Activated effector memory CD4-positive, alpha-beta T cell treated with anti-CD3 and anti-CD28 coated beads, Interleukin-2, amount 50 U/mL, for 16 hours (primary cell): Measurements from ENCODE around the gene VPS33A.

Experiments used
- DNase-seq: peaks from one replicate; pipeline ENCODE4 v3.0.0-alpha.2; 2020

VPS33A gene

DNA sequence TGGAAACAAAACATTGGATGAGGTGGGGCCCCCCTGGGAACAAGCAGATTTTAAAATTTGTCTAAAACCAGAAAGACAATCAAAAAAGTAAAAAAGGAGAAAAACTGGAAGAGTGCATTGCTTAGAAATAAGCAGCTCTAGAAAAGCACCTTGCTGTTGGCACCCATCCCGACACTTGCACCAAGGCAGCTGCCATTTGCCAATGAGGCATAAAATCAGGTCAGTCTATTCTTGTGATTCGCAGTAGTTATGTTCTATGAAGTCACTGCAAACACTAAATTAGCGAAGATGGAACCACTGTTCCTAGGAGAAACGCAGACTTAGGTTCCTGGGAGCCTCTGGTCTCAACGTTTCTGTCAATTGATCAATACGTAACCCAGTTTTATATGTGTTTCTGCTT is 16.2 kb downstream of the VPS33A start:
- DNase-seq = no peak

DNA sequence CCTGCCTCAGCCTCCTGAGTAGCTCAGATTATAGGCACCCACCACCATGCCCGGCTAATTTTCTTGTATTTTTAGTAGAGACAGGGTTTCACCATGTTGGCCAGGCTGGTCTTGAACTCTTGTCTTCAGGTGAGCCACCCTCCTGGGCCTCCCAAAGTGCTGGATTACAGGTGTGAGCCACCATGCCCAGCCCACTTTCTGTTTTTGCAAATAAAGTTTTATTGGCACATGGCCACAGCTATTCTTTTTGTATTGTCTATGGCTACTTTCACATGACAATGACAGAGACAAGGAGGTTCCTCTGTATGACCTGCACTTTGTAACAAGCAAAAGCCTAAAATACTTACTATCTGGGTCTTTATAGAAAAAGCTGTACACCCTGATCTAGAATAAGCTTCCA is 20.7 kb downstream of the VPS33A start:
- no peak for DNase-seq

DNA sequence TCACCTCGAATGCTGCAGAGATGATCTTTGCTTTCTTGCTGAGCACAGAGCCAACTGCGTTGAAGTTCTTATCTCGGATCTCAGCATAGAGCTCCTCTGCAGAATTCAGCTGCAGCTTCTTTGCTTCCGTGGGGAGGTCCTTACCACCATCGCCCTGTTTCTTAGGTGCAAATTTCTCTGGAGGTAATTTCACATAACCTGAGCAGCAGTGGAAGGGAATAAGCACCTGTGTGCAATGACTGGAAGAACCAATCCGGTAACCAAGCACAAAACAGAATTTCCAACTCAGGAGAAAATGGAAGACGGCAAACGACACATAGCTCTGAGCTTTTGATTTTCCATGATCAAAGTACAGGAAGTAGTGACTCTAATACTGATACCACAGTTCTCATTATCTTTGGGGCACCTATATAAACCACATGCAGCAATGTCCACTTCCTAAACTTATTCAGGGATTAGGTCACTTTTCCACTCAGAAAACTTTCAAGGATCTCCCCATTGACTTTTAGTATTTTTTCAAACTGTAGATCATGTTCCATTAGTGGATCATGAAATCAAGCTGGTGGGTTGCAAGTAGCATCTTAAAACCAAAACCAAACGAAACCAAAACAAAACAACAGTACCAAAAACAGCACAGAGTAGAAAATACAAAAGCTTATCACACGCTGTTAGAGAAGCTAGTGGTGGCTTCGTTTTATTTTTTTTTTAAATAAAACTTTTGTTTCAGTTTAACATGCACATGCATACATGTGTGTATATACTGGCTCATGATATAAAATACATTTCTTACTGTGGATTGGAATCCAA is 21.5 kb downstream of the VPS33A start:
- DNase-seq = peak; percentile 67

DNA sequence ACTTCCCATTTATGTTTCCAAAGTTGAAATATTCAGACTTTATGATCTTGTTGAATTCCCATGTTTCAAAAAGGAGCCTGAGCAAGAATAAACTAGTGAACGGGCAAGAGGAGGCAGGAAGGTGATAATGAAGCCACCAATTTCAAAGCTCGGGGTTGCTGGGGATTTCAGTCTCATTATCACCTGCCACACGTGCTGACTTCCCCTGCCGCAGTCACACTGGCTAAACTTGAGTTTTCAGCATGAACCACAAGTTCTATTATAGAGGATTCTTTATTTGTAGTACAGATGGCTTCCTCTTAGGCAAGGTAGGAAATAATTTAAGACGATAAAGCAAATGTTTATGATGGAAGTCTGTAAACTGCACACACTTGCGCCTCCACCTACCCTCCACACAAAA is 22.3 kb downstream of the VPS33A start:
- DNase-seq = peak; percentile 71

DNA sequence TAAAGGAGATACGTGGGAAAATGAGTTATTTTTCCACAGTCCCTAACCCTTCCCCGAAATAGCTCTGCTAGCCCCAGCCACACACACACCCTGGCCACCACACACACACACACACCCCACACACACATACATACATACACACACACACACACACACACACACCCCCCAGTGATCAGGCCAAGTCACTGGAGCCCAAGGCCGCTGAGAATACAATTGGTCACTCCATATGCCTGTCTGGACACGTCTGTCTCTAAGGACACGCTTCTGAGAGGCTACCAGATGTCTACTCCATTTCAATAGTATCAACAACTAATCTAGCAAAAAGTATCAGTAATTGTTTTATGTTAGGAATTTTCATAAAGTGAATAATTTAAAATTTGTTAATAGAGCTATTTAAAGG is 27.4 kb downstream of the VPS33A start:
- DNase-seq = no peak

DNA sequence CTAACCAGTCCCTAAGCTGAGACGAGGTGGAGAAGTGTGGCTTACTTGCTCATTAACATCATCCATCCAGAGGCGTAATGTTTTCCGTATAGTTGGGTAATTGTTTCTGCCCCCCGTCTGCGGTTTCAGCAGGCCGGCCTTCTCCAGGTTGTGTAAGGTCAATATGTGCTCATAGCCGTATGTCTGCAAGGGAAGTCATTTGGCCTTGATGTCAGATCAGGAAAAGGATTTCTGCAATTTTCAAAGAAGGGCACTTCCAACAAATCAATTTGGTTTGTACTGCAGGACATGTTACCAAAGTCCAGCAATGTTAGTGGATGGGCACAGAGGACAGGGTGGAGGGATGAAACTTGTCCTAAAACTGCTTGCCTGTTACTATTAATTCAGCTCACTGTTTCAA is 30.6 kb downstream of the VPS33A start:
- no peak for DNase-seq

DNA sequence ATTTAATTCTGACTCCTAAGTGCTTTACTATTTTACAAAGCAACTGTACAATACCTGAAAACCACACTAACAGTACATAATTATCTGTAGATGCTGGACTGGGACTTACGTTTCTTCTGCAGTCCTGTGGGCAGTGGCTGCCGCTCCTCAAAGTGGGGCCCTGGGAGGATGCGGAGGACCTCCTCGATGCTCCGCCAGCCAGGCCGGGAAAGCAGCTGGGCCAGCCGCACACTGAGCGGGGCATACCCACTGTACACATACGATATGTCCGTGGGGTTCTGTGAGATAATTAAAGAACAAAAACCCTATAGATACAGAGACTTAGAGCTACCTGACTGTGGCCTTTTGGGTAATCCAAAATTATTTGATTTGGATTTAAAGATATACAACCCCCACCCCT is 33.6 kb downstream of the VPS33A start:
- DNase-seq = no peak

DNA sequence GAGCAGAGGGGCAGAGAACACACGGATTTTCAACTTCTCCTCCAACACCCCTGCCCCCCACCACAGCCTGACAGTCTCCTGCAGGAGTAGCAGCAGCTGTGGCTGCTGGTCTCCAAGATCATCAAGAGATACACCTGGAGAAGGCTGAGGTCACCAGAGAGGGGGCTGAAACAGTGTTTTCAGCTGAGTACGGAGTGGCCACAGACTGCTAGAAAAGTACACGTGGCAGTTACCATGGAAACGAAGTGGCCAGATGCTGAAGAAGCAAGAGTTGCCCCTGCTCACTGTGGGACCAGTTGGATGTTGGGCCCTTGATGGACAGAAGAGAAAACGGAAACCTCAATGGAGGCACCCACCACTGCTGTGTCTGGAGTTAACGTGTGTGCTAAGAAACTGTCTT is 35.5 kb downstream of the VPS33A start:
- DNase-seq = no peak

DNA sequence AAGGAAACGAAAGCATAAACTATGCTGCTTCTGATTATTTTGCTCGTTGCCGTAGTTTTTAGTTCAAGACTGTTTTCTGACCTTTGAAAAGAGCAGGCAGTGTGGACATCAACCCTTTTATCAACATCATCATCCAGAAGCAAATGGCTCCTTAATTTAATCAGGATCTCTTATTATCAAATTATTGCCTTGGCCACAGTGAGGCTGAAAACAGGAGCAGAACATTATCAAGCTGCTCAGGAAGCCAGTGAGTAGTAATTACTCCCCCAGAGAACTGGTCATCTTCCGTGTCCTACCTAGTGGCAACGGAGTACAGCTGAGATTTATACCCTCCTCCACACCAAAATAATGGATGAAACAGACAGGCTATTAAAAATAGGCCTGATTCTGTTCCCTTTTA is 38.2 kb downstream of the VPS33A start:
- DNase-seq = no peak

DNA sequence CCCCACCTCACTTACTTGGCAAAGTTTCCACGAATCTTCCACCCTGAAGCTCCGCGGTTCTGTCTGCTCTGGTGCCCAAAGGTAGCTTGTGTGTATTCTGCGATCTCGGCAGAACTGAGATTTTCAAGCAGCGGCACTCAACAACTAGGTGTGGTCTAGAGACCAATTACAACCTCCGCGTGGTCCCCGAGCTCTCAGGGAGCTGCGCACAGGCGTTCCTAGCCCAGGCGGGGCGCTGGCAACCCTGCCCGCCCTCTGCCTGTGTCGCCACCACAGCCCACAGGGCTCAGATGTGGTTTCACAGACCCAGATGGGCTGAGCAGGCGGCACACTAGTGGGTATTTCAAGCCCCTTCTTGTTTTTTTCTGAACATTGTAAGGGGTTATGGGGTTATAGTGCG is 39.0 kb downstream of the VPS33A start:
- DNase-seq = peak; percentile 74

DNA sequence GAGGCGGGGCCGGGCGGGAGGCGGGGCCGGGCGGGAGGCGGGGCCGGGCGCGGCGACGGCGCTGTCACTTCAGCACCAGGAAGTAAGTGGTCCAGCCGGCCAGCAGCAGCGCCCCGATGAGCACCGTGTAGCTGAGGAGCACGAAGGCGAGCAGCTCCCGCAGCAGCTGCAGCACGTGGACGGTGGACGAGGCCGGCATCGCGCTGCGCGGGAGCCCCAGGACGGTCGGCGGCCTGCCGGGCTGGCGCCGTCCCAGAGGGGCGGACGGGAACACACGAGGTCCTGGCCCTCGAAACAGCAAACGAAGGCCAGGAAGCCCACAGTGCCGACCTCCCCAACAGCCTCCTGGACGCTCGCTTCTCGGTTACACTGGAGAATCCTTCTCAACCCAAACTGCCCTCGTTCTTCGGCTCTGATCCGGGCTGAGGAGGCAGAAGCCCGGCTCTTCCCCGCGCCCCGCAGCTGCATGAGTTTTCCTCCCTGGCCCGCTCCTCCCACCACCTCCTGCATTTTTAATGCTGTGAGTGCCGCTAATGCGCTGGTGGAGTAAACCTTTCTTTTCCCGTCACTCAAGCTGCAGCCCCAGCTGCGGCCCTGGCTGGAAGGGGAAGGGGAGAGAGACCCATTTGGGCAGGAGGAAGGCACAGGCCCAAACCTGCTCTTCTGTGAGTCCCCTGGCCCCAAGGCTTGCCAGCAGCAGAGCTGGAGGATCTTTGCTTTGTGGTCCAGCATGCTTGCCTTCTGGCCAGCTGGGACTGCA is 39.7 kb downstream of the VPS33A start:
- no peak for DNase-seq

DNA sequence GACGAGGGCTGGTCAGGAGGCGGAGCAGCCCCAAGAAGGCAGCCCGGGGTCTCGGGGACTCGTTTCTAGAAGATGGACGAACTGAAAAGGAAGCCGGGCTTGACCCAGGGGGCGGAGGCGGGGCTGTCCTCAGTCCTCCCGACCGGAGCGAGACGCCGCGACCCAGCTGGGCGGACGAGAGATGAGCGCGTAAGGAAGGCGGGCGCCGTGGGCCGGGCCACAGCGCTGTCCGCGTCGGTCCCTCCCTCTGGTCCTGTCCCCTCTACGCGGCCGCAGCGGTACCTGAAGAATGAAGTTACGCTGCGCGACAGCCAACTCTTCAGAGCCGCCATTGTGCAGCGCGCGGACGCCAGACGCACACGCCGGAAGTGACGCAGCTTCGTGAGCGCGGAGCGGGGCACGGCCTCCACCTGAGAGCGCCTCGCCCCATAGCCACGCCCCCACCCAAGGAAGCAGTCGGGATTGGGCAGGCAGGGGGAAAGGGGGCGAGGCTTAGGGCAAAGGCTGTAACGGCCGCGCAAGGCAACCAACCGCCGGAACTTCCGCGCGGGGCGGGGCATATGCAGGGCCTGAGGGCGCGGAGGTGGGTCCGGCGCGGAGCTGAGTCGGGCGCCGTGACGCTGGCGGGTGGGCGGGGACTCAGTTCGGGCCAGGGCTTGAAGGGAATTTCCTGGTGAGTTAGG is 40.5 kb downstream of the VPS33A start, which contains the start of gene DIABLO:
Gene DIABLO, minus strand, starts transcription at position 370 of the 683 bp plus-strand sequence. Its CDS starts 38 bp downstream, at position 332.
- DNase-seq = peak; percentile 100

DNA sequence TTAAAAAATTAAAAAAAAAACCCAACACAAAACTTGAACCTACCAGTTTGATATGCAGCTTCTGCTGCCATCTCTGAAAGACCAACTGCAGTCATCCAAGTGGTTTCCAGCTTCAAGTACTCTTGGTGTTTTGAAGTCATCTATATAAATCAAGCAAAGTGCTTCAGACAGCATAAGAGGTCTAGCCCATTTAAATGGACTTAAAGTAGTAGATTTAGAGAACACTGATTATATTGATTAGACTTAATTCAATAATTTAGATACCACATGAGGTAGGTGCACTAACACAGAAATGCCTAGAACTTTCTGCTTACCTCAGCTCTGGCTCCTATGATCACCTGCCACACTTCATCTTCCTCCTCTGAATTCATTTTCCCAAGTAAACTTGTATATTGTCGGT is 49.8 kb downstream of the VPS33A start:
- no peak for DNase-seq

DNA sequence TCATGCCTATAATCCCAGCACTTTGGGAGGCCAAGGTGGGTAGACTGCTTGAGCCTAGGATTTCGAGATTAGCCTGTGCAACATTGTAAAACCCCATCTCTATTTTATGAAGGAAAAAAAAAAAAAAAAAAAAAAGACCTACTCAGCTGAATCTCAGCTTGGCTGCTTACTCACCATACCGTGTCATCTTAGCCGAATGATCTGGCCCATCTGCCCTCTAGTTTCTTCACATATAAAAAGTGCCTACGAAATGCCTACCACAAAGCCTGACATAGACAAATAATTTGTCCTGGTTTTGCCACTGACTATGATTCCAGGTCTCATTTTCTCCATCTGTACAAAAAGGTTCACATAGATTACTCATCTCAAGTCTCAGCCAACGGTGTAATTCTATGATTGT is 50.5 kb downstream of the VPS33A start:
- DNase-seq = no peak

DNA sequence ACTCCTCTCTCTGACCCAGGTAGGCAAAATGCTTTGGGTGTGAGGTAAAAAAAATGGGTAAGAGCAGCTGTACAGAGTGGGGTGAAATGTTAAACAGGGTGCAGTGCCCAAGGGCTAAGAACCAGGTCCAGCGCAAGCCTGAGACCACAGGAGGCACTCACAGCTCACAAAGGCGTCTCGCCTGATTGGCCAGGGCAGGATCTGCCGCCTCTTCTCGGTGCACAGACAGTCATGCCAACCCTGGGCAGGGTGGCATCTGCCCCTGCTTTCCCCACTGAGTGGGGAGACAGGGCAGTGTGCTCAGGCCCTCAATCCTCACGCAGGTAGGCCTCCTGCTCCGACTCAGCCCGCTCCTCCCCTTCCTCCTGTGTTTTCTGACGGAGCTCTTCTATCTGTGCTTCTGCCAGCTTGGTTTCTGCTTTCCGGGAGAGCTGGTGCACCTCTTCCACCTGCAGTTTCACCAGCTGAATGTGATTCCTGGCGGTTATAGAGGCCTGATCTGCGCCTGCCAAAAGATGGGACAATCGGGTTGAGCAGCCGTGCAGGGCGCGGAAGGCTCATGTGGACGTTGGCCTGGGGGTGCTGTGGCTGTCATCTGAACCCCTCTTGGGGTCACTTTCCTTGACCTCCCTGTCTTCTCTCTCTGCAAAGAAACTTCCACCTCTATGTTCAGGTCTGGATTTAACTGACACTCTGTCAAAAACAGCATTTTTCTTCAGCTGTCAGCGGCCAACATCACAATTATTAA is 58.0 kb downstream of the VPS33A start:
- no peak for DNase-seq

DNA sequence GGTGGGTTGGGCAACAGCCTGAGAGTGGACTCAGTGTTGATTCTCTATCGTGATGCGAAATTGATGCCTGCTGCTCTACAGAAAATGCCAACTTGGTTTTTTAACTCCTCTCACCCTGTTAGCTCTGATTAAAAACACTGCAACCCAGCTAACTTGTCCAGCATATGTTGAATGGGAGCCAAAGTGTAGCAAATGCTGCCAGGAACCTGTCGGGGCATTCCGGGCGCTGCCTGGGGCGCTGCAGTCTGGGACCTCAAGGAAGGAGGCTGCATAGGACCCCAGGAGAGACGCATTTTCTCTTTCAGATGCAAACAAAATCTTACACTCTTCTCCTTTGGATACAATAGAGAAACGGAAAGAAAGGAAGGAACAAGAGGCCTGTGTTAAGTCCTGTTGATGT is 58.9 kb downstream of the VPS33A start:
- DNase-seq = peak; percentile 2

DNA sequence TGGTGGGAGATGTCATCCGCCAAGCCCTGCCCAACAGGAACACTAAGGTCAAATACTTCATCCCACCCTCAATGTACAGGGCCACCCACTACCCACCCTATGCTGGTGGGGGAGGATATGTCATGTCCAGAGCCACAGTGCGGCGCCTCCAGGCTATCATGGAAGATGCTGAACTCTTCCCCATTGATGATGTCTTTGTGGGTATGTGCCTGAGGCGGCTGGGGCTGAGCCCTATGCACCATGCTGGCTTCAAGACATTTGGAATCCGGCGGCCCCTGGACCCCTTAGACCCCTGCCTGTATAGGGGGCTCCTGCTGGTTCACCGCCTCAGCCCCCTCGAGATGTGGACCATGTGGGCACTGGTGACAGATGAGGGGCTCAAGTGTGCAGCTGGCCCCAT is 59.3 kb downstream of the VPS33A start:
- DNase-seq = peak; percentile 61

DNA sequence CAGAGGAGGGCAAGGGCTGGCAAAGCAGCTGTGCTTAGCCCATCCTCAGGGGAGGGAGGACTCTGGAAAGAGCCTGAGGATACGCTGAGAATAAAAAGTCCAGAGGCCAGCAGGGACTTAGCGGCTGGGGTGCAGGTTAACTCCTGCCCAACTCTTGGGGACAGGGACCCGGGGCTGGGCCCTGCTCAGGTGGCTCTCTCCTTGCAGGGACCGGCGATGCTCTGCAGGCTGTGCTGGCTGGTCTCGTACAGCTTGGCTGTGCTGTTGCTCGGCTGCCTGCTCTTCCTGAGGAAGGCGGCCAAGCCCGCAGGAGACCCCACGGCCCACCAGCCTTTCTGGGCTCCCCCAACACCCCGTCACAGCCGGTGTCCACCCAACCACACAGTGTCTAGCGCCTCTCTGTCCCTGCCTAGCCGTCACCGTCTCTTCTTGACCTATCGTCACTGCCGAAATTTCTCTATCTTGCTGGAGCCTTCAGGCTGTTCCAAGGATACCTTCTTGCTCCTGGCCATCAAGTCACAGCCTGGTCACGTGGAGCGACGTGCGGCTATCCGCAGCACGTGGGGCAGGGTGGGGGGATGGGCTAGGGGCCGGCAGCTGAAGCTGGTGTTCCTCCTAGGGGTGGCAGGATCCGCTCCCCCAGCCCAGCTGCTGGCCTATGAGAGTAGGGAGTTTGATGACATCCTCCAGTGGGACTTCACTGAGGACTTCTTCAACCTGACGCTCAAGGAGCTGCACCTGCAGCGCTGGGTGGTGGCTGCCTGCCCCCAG is 60.0 kb downstream of the VPS33A start:
- DNase-seq = peak; percentile 55

DNA sequence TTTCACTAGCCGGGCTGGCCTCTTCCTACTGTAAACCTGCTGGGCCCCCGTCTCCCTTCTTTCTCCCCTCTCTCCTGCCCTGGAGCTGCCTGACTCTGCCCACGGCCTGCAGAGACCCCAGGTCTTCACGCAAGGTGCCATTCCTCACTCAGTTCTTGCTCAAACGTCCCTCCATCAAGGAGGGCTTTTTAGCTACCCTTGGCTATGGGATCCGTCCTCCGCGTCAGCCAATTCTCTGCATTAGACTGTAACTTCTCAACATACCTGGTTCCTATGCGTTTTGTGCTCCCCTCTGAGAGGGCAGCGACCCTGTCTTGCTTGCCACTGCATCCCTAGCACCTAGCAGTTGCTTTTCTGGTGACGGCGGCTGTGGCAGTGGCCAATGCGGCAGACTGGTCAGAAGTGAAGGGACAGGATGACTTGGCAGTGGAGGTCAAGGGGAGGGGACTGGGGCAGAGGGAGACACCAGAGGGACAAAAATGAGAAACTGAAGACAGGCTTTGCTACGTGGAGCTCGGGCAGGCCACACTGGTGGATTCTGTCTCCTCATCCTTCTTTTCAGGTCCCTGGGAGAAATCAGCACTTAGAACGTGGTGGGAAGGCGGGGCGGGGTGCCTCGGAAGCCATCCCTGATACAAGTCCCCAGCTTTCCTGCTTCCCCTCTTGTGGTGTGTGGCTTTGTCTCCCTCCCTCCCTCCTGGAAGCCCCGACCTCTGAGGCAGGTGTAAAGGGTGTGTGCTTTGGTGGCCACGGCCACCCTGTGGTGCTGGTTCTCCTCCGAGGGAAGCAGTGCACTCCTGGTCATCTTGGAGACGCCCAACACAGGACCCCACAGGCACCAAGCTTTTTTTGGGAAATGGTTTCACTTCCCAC is 61.0 kb downstream of the VPS33A start:
- peak; percentile 57 for DNase-seq

DNA sequence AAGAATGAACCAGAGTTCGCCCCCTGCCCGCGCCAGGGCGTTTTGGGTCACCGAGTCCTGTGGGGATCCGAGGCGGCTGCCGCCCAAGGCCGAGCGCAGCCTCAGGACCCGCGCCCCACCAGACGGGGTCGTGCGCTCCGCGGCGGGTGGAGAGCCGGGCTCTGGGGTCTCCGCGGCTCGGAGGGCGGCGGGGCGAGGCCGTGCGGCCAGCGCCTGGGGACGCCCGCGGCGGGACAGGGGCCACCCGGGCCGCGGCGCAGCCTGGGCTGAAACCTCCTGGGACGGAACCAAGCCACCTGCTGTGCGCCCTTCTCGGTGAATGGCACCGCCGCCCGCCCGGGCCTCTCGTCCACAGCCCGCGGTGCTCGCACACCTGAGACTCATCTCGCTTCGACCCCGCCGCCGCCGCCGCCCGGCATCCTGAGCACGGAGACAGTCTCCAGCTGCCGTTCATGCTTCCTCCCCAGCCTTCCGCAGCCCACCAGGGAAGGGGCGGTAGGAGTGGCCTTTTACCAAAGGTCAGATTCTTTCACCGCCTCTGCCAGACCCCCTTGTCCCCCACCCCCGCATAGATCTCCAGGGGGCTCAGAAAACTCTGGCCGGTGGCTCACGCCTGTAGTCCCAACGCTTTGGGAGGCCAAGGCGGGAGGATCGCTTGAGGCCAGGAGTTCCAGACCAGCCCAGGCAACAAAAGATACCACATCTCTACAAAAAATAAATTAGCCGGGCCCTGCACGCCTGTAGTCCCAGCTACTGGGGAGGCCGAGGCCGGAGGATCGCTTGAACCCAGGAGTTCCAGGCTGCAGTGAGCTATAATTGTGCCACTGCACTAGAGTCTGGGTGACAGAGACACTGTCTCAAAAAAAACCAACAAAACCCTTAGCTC is 61.9 kb downstream of the VPS33A start:
- peak; percentile 70 for DNase-seq
